Measurements from ENCODE around the gene PRSS8.
"Not testable (repeated sequence)": the region's sequence is repeated elsewhere in the genome, so short reads cannot be mapped to it uniquely, and the experiment has no call there.

Gene PRSS8

GRCh38 chr16:31105677-31106213 lies 29.8 kb downstream of the PRSS8 start:
- peak; percentile 30 for DNase-seq (ENCODE audit: low read depth)

GRCh38 chr16:31100876-31101641 lies 34.5 kb downstream of the PRSS8 start:
- DNase-seq (ENCODE audit: low read depth), result not testable (repeated sequence)

GRCh38 chr16:31099860-31100638 lies 35.5 kb downstream of the PRSS8 start:
- peak; percentile 84 for DNase-seq (ENCODE audit: low read depth)

GRCh38 chr16:31094424-31095120 lies 41.0 kb downstream of the PRSS8 start, which contains the start of gene VKORC1:
Gene VKORC1 (minus strand): TSS chr16:31094797. CDS start chr16:31094729, 68 bp downstream.
- peak; percentile 99 for DNase-seq (ENCODE audit: low read depth)

GRCh38 chr16:31094088-31094423 lies 41.5 kb downstream of the PRSS8 start:
- DNase-seq (ENCODE audit: low read depth), result peak; percentile 16

GRCh38 chr16:31093132-31093703 lies 42.3 kb downstream of the PRSS8 start:
- DNase-seq (ENCODE audit: low read depth), result peak; percentile 45

- no peak for DNase-seq (ENCODE audit: low read depth)
Measured at GRCh38 chr16:31092330-31092729, 43.2 kb downstream of the PRSS8 start.

- peak; percentile 73 for DNase-seq (ENCODE audit: low read depth)
Measured at GRCh38 chr16:31090540-31090939, 45.0 kb downstream of the PRSS8 start.

- DNase-seq (ENCODE audit: low read depth), result no peak
Measured at GRCh38 chr16:31089199-31089598, 46.3 kb downstream of the PRSS8 start.

- DNase-seq (ENCODE audit: low read depth), result no peak
Measured at GRCh38 chr16:31088459-31089183, 46.9 kb downstream of the PRSS8 start, which contains the start of gene PRSS53. Gene PRSS53 (minus strand): TSS chr16:31088943. CDS start chr16:31088809, 134 bp downstream.

- no peak for DNase-seq (ENCODE audit: low read depth)
Measured at GRCh38 chr16:31087971-31088370, 47.6 kb downstream of the PRSS8 start.

- DNase-seq (ENCODE audit: low read depth), result no peak
Measured at GRCh38 chr16:31087481-31087880, 48.0 kb downstream of the PRSS8 start.

GRCh38 chr16:31086629-31086906 lies 49.0 kb downstream of the PRSS8 start:
- DNase-seq (ENCODE audit: low read depth), result no peak

GRCh38 chr16:31085873-31086628 lies 49.5 kb downstream of the PRSS8 start:
- no peak for DNase-seq (ENCODE audit: low read depth)

GRCh38 chr16:31085411-31085810 lies 50.1 kb downstream of the PRSS8 start:
- DNase-seq (ENCODE audit: low read depth), result no peak

GRCh38 chr16:31084584-31085302 lies 50.8 kb downstream of the PRSS8 start:
- DNase-seq (ENCODE audit: low read depth), result no peak

GRCh38 chr16:31083981-31084380 lies 51.5 kb downstream of the PRSS8 start:
- no peak for DNase-seq (ENCODE audit: low read depth)

GRCh38 chr16:31083556-31083955 lies 52.0 kb downstream of the PRSS8 start:
- no peak for DNase-seq (ENCODE audit: low read depth)

- no peak for DNase-seq (ENCODE audit: low read depth)
Measured at GRCh38 chr16:31083081-31083480, 52.4 kb downstream of the PRSS8 start.
